ENCODE measurements around the gene LAMA4.
A peak's percentile ranks its signal among the peaks of the same experiment; 100 is the strongest.

LAMA4 gene

GRCh38 chr6:112253841-112254816 lies at the start of gene LAMA4:
Gene LAMA4 (minus strand): TSS chr6:112254567. CDS start chr6:112254150, 417 bp downstream.
- DNase-seq (ENCODE audit: low read depth, low spot score): no peak

GRCh38 chr6:112302142-112302705 lies 47.9 kb upstream of the LAMA4 start:
- no peak for DNase-seq (ENCODE audit: low read depth, low spot score)

GRCh38 chr6:112300896-112301295 lies 46.5 kb upstream of the LAMA4 start:
- no peak for DNase-seq (ENCODE audit: low read depth, low spot score)

- no peak for DNase-seq (ENCODE audit: low read depth, low spot score)
Observed at GRCh38 chr6:112298816-112299281, 44.5 kb upstream of the LAMA4 start.

- no peak for DNase-seq (ENCODE audit: low read depth, low spot score)
Observed at GRCh38 chr6:112298021-112298745, 43.8 kb upstream of the LAMA4 start.

- DNase-seq (ENCODE audit: low read depth, low spot score): no peak
Observed at GRCh38 chr6:112296694-112297093, 42.3 kb upstream of the LAMA4 start.

- DNase-seq (ENCODE audit: low read depth, low spot score): peak; percentile 30
Observed at GRCh38 chr6:112296122-112296521, 41.8 kb upstream of the LAMA4 start.

- DNase-seq (ENCODE audit: low read depth, low spot score): no peak
Observed at GRCh38 chr6:112291161-112291762, 36.9 kb upstream of the LAMA4 start.

GRCh38 chr6:112289038-112289566 lies 34.7 kb upstream of the LAMA4 start:
- DNase-seq (ENCODE audit: low read depth, low spot score): no peak

- no peak for DNase-seq (ENCODE audit: low read depth, low spot score)
Observed at GRCh38 chr6:112288475-112288874, 34.1 kb upstream of the LAMA4 start.

GRCh38 chr6:112287577-112288225 lies 33.3 kb upstream of the LAMA4 start:
- DNase-seq (ENCODE audit: low read depth, low spot score): no peak

- DNase-seq (ENCODE audit: low read depth, low spot score): no peak
Observed at GRCh38 chr6:112286500-112287144, 32.3 kb upstream of the LAMA4 start.

GRCh38 chr6:112286010-112286409 lies 31.6 kb upstream of the LAMA4 start:
- DNase-seq (ENCODE audit: low read depth, low spot score): no peak

- no peak for DNase-seq (ENCODE audit: low read depth, low spot score)
Observed at GRCh38 chr6:112284603-112285002, 30.2 kb upstream of the LAMA4 start.

GRCh38 chr6:112283621-112284020 lies 29.3 kb upstream of the LAMA4 start:
- DNase-seq (ENCODE audit: low read depth, low spot score): no peak

GRCh38 chr6:112281821-112282615 lies 27.7 kb upstream of the LAMA4 start:
- DNase-seq (ENCODE audit: low read depth, low spot score): no peak

- no peak for DNase-seq (ENCODE audit: low read depth, low spot score)
Observed at GRCh38 chr6:112279031-112279935, 24.9 kb upstream of the LAMA4 start.

GRCh38 chr6:112275365-112275764 lies 21.0 kb upstream of the LAMA4 start:
- DNase-seq (ENCODE audit: low read depth, low spot score): no peak

- DNase-seq (ENCODE audit: low read depth, low spot score): no peak
Observed at GRCh38 chr6:112274774-112275173, 20.4 kb upstream of the LAMA4 start.

Data from iPS DF 19.7 (cell line).